SU-DHL-6 (cell line): ENCODE results near the gene KIRREL1.

Experiments used
- EZH2phosphoT487 ChIP-seq: fragments of 200-600 bp; sonication (generic), shearing (Covaris generic); conservative IDR thresholded peaks from 2 replicates; pipeline ENCODE4 v1.6.1; 2018; ENCODE audit warnings: mild to moderate bottlenecking, antibody characterized with exemption, low read length, moderate library complexity, mixed read lengths
- TF ChIP-seq, protein P1 (sequence below): fragments of 200-600 bp; sonication (generic); IDR thresholded peaks from one replicate; pipeline ENCODE4 v1.5.1; 2017; ENCODE audit warnings: antibody characterized with exemption, mild to moderate bottlenecking, low read length, moderate library complexity; ENCODE audit not compliant: insufficient read depth, poor library complexity, severe bottlenecking

DNA sequence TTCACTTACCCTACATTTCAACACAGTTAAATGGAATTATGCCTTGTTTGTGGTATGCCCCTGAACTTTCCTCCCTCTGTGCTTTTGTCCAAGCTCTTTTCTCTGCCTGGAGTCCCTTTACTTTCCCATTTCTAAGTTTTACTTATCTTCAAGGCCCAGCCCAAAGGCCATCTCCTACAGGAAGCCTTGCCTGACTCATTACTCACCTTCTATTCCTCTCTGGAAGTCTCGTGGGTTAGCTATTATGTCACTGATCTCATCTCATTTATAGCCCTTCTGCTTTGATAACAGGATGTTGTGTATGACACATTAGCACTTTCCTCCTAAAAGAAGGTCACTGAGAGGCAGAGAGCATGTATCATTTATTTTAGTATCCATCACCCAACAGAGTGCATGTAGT, 108.5 kb downstream of the KIRREL1 start:
- TF ChIP-seq EZH2phosphoT487 = no peak
- TF ChIP-seq, protein P1, sequence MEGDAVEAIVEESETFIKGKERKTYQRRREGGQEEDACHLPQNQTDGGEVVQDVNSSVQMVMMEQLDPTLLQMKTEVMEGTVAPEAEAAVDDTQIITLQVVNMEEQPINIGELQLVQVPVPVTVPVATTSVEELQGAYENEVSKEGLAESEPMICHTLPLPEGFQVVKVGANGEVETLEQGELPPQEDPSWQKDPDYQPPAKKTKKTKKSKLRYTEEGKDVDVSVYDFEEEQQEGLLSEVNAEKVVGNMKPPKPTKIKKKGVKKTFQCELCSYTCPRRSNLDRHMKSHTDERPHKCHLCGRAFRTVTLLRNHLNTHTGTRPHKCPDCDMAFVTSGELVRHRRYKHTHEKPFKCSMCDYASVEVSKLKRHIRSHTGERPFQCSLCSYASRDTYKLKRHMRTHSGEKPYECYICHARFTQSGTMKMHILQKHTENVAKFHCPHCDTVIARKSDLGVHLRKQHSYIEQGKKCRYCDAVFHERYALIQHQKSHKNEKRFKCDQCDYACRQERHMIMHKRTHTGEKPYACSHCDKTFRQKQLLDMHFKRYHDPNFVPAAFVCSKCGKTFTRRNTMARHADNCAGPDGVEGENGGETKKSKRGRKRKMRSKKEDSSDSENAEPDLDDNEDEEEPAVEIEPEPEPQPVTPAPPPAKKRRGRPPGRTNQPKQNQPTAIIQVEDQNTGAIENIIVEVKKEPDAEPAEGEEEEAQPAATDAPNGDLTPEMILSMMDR = no peak
